HepG2 (cell line): ENCODE data around the gene RNASE7. TPM values are rescaled to one million over a fixed set of nuclear protein-coding genes. Genes with fewer than 3 reads are reported as not detected.

ENCODE experiments used
- ATAC-seq: fragments of 200-7000 bp; cut with Tn5 transposase; 3 replicates; pipeline ENCODE4 v1.9.1; 2020; ENCODE audit warnings: mild to moderate bottlenecking, moderate library complexity
- BruUV-seq: library from RNA; stranded (reverse); fragments of 400-500 nt; replicated peaks from 2 replicates; lab custom pipeline; 2021; lab: Mats Ljungman, UMichigan
- CTCF ChIA-PET: fragments of 300-600 bp; formaldehyde crosslinking; extraction: SDS; loops from one replicate; lab custom pipeline; 2021; ENCODE audit warnings: low total read pairs, inconsistent platforms, low intra/inter-chr PET ratio; lab: Yijun Ruan, JAX
- POLR2A ChIA-PET: fragments of 350-600 bp; sonication (Branson Sonifier 250); formaldehyde crosslinking; loops from one replicate; lab custom pipeline; 2020; ENCODE audit warnings: antibody characterized with exemption, inconsistent platforms; lab: Yijun Ruan, JAX
- DNase-seq: peaks from one replicate; pipeline ENCODE4 v3.0.0-alpha.2; 2015; ENCODE audit warnings: low spot score
- FAIRE-seq: peaks from 3 replicates; lab custom pipeline; 2011; peaks lifted over from hg19 to GRCh38; lab: Jason Lieb, UNC
- H2AFZ ChIP-seq: one replicate; pipeline ENCODE4 v1.6.1; 2011; ENCODE audit warnings: low read length, inconsistent platforms
- H3K27ac ChIP-seq: fragments of 300-600 bp; 3 replicates; pipeline ENCODE4 v1.8.0; 2011; ENCODE audit warnings: mixed run types, mild to moderate bottlenecking, mixed read lengths, low read length, inconsistent platforms; ENCODE audit not compliant: insufficient read depth; ENCODE audit errors: extremely low read length
- H3K27me3 ChIP-seq, 2 experiments: fragments of 200-600 bp in 1 of 2; 2 replicates in 1 of 2; 3 replicates in 1 of 2; pipeline versions ENCODE4 v1.6.0 to v1.8.0; 2011; ENCODE audit warnings: low read length in 2 of 2, mild to moderate bottlenecking in 2 of 2, moderate library complexity in 2 of 2, inconsistent platforms in 1 of 2; ENCODE audit not compliant: insufficient read depth in 2 of 2, control insufficient read depth in 1 of 2
- H3K36me3 ChIP-seq, 2 experiments: fragments of 200-600 bp in 1 of 2; replicated peaks in 1 of 2; 2 replicates in 1 of 2; 3 replicates in 1 of 2; pipeline versions ENCODE4 v1.5.1 to v1.8.0; 2011; ENCODE audit warnings: low read length in 2 of 2, inconsistent platforms in 1 of 2; ENCODE audit not compliant: insufficient read depth in 2 of 2, control insufficient read depth in 1 of 2
- H3K4me1 ChIP-seq: 2 replicates; pipeline ENCODE4 v1.5.1; 2012; ENCODE audit warnings: low read length, inconsistent platforms; ENCODE audit not compliant: insufficient read depth
- H3K4me2 ChIP-seq: 2 replicates; pipeline ENCODE4 v1.6.0; 2011; ENCODE audit warnings: low read depth, low read length, inconsistent platforms
- H3K4me3 ChIP-seq, 3 experiments: fragments of 200-600 bp in 1 of 3; sonication (generic), shearing (Covaris generic) in 1 of 3; replicated peaks in 1 of 3; 2 replicates each; pipeline ENCODE4 v1.5.1; 2011 to 2016; ENCODE audit warnings: low read length in 3 of 3, inconsistent platforms in 2 of 3, low read depth in 2 of 3, mild to moderate bottlenecking in 2 of 3, control low read depth in 1 of 3, mixed read lengths in 1 of 3; ENCODE audit not compliant: insufficient read depth in 1 of 3
- H3K79me2 ChIP-seq: one replicate; pipeline ENCODE4 v1.6.1; 2011; ENCODE audit warnings: low read length, inconsistent platforms; ENCODE audit not compliant: insufficient read depth
- H3K9ac ChIP-seq: 2 replicates; pipeline ENCODE4 v1.6.0; 2011; ENCODE audit warnings: mild to moderate bottlenecking, low read depth, low read length, inconsistent platforms; ENCODE audit not compliant: insufficient read depth
- H3K9me3 ChIP-seq: 2 replicates; pipeline ENCODE4 v1.5.1; 2012; ENCODE audit warnings: mild to moderate bottlenecking, low read length
- H4K20me1 ChIP-seq: 2 replicates; pipeline ENCODE4 v1.6.0; 2011; ENCODE audit warnings: inconsistent platforms, mild to moderate bottlenecking, low read length, moderate library complexity; ENCODE audit not compliant: insufficient read depth
- CBX1 ChIP-seq: IDR thresholded peaks from one replicate; pipeline ENCODE4 v1.6.1; 2016; ENCODE audit warnings: antibody characterized with exemption, low read depth
- GPBP1L1 ChIP-seq: sonication (generic); formaldehyde crosslinking; IDR thresholded peaks from 2 replicates; pipeline ENCODE4 v1.5.0; 2020; ENCODE audit warnings: mild to moderate bottlenecking, missing genetic modification reagents
- HNF4A ChIP-seq: sonication (generic); formaldehyde crosslinking; IDR thresholded peaks from 2 replicates; pipeline ENCODE4 v1.4.0; 2020; ENCODE audit warnings: missing genetic modification reagents
- HNF4G ChIP-seq, 2 experiments: sonication (generic) in 1 of 2; formaldehyde crosslinking in 1 of 2; IDR thresholded peaks; 2 replicates each; pipeline versions ENCODE4 v1.4.0 to v1.6.1; 2011 to 2020; ENCODE audit warnings: borderline replicate concordance in 2 of 2, low read depth in 2 of 2, mild to moderate bottlenecking in 2 of 2, low read length in 1 of 2, missing genetic modification reagents in 1 of 2, moderate library complexity in 1 of 2
- MED8 ChIP-seq: sonication (generic); formaldehyde crosslinking; IDR thresholded peaks from 2 replicates; pipeline ENCODE4 v1.8.1; 2023; ENCODE audit warnings: mild to moderate bottlenecking, missing genetic modification reagents; ENCODE audit not compliant: insufficient replicate concordance
- MTF1 ChIP-seq: sonication (generic); formaldehyde crosslinking; IDR thresholded peaks from 2 replicates; pipeline ENCODE4 v1.5.0; 2020; ENCODE audit warnings: missing genetic modification reagents
- TBX3 ChIP-seq: fragments of 450-650 bp; IDR thresholded peaks from 2 replicates; pipeline ENCODE4 v1.6.1; 2017; ENCODE audit warnings: antibody characterized with exemption, mild to moderate bottlenecking, inconsistent platforms, borderline replicate concordance
- ZBTB33 ChIP-seq: sonication (generic); formaldehyde crosslinking; IDR thresholded peaks from 2 replicates; pipeline ENCODE4 v1.4.0; 2020; ENCODE audit warnings: missing genetic modification reagents
- ZNF354B ChIP-seq: sonication (generic); formaldehyde crosslinking; IDR thresholded peaks from 2 replicates; pipeline ENCODE4 v1.8.0; 2022; ENCODE audit warnings: mild to moderate bottlenecking, missing genetic modification reagents
- ZNF687 ChIP-seq: sonication (generic); formaldehyde crosslinking; IDR thresholded peaks from 2 replicates; pipeline ENCODE4 v1.5.1; 2020; ENCODE audit warnings: mild to moderate bottlenecking, missing genetic modification reagents, moderate library complexity
- ZNF710 ChIP-seq: sonication (generic); formaldehyde crosslinking; IDR thresholded peaks from 2 replicates; pipeline ENCODE4 v1.5.0; 2020; ENCODE audit warnings: mild to moderate bottlenecking, missing genetic modification reagents, borderline replicate concordance
- ZNF737 ChIP-seq: sonication (generic); formaldehyde crosslinking; IDR thresholded peaks from 2 replicates; pipeline ENCODE4 v1.5.0; 2020; ENCODE audit warnings: missing genetic modification reagents, mild to moderate bottlenecking, borderline replicate concordance
- WGBS: methylation state at CpG from one replicate; pipeline ENCODE4 v1.1.6; 2017; ENCODE audit warnings: low lambda C conversion rate; 5-methylcytosine and 5-hydroxymethylcytosine counted together
- in situ Hi-C: cut with HindIII; loops from 2 replicates; pipeline ENCODE4 v1.10.0; 2017; ENCODE audit warnings: low pct_unique_long_range_greater_than_20kb; ENCODE audit not compliant: extremely low pct_ligation_motif_present
- intact Hi-C: fragments of 100-400 bp; cut with micrococcal nuclease; formaldehyde crosslinking; loops from one replicate; pipeline ENCODE4 v1.10.0; 2022; ENCODE audit not compliant: unreplicated experiment
- polyA plus RNA-seq, 8 experiments: library from polyadenylated mRNA; depleted of rRNA in 3 of 8; stranded (reverse) in 7 of 8; unstranded in 1 of 8; fragments of >200 nt; fragmentation: Illumina TruSeq in 4 of 8; extraction: Trizol in 4 of 8; gene quantifications; 2 replicates each; pipeline versions ENCODE4 v1.2.1 to v1.2.3, GENCODE V29; 2011 to 2016; ENCODE audit warnings: low read depth in 4 of 8, missing spikeins in 1 of 8, mixed read lengths in 1 of 8; ENCODE audit not compliant: insufficient read depth in 1 of 8
- total RNA-seq, 5 experiments: library from RNA; depleted of rRNA; stranded (reverse); fragments of >200 nt; fragmentation: Illumina TruSeq; extraction: Trizol; gene quantifications; 2 replicates each; pipeline ENCODE4 v1.2.3, GENCODE V29; 2016; ENCODE audit warnings: low read depth in 1 of 5

Gene RNASE7
- total and polyA plus RNA-seq, 2 of the 13 experiments (the other 11 are each of a cell fraction or from before 2014, with no cell fraction given): 0.04 TPM; not detected in 1

GRCh38 chr14:21084998-21085853, 43.1 kb downstream of the RNASE7 start:
- CTCF ChIA-PET: no interaction called here
- peak; percentile 17; the same call in 2 of the 3 replicates for ATAC-seq
- H3K27me3 ChIP-seq: no peaks in the 10 kb centered on the region
- POLR2A ChIA-PET: interaction anchor here (1.0 to 5.8 kb wide), 8 partner anchors 12 to 70 kb away, joined by 3 to 52 read pairs (median 7); partner anchors contain the start of genes ARHGEF40 and ZNF219
- no peaks in the 10 kb centered on the region for H3K9me3 ChIP-seq
- H3K4me2 ChIP-seq: no peak overlapping the region
- 87% methylated on average over 17 of the region's 17 CpGs for WGBS
- in situ Hi-C loops: no loop called here
- H4K20me1 ChIP-seq: no peaks in the 10 kb centered on the region
- DNase-seq: no peak
- no TSS peak for BruUV-seq
- no peak overlapping the region for H3K4me3 ChIP-seq
- H3K4me1 ChIP-seq: peaks cover 22% of the 10 kb centered on the region
- H3K79me2 ChIP-seq: no peaks in the 10 kb centered on the region
- H3K9ac ChIP-seq: no peak overlapping the region
- intact Hi-C loops: no loop called here
- H3K36me3 ChIP-seq: peaks cover 53 to 71% of the 10 kb centered on the region in 2 experiments
- H2AFZ ChIP-seq: no peak overlapping the region
- no peak overlapping the region for H3K27ac ChIP-seq
- FAIRE-seq: no peak
- peak; percentile 42; the same call in 1 of the 2 replicates for TF ChIP-seq TBX3
- TF ChIP-seq HNF4A (CRISPR knock-in tag): peak; percentile 61
- TF ChIP-seq GPBP1L1 (CRISPR knock-in tag): no peak
- TF ChIP-seq MED8 (CRISPR knock-in tag): peak; percentile 36
- no peak for TF ChIP-seq MTF1 (CRISPR knock-in tag)
- peak; percentile 54; the same call in 1 of the 2 replicates for TF ChIP-seq HNF4G (IDR thresholded peaks at IDR 0.05; ENCODE audit: borderline replicate concordance, low read depth, low read length)
- TF ChIP-seq HNF4G (CRISPR knock-in tag; IDR thresholded peaks at IDR 0.05; ENCODE audit: borderline replicate concordance, low read depth): no peak
- TF ChIP-seq CBX1: no peak
- TF ChIP-seq ZNF687 (CRISPR knock-in tag): peak; percentile 44; the same call in 1 of the 2 replicates
- 0 out of 2 replicates have a peak, but pooled peaks have one; percentile 18 for TF ChIP-seq ZNF737
- no peak for TF ChIP-seq ZNF354B (CRISPR knock-in tag)
- TF ChIP-seq ZNF710 (CRISPR knock-in tag): no peak
- TF ChIP-seq ZBTB33 (CRISPR knock-in tag): peak; percentile 18; the same call in 1 of the 2 replicates
